ENCODE measurements around the gene SHH.

The SHH gene

DNA sequence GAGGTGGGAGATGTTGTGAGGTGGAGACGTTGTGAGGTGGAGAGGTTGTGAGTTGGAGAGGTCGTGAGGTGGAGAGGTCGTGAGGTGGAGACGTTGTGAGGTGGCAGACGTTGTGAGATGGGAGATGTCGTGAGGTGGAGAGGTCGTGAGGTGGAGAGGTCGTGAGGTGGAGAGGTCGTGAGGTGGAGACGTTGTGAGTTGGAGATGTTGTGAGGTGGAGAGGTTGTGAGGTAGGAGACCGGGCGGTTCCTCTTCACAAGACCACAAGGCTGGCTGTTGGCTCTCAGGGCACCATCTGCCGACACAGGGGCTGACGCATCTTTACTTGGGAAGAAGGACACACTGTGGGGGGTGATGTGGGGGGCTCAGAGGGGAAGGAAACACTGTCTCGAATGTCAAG lies 34.7 kb upstream of the SHH start (continued):
- TF ChIP-seq, protein P1, sequence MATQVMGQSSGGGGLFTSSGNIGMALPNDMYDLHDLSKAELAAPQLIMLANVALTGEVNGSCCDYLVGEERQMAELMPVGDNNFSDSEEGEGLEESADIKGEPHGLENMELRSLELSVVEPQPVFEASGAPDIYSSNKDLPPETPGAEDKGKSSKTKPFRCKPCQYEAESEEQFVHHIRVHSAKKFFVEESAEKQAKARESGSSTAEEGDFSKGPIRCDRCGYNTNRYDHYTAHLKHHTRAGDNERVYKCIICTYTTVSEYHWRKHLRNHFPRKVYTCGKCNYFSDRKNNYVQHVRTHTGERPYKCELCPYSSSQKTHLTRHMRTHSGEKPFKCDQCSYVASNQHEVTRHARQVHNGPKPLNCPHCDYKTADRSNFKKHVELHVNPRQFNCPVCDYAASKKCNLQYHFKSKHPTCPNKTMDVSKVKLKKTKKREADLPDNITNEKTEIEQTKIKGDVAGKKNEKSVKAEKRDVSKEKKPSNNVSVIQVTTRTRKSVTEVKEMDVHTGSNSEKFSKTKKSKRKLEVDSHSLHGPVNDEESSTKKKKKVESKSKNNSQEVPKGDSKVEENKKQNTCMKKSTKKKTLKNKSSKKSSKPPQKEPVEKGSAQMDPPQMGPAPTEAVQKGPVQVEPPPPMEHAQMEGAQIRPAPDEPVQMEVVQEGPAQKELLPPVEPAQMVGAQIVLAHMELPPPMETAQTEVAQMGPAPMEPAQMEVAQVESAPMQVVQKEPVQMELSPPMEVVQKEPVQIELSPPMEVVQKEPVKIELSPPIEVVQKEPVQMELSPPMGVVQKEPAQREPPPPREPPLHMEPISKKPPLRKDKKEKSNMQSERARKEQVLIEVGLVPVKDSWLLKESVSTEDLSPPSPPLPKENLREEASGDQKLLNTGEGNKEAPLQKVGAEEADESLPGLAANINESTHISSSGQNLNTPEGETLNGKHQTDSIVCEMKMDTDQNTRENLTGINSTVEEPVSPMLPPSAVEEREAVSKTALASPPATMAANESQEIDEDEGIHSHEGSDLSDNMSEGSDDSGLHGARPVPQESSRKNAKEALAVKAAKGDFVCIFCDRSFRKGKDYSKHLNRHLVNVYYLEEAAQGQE (tag by site-specific recombination; IDR thresholded peaks at IDR 0.05), result no peak
- TF ChIP-seq, protein P2, sequence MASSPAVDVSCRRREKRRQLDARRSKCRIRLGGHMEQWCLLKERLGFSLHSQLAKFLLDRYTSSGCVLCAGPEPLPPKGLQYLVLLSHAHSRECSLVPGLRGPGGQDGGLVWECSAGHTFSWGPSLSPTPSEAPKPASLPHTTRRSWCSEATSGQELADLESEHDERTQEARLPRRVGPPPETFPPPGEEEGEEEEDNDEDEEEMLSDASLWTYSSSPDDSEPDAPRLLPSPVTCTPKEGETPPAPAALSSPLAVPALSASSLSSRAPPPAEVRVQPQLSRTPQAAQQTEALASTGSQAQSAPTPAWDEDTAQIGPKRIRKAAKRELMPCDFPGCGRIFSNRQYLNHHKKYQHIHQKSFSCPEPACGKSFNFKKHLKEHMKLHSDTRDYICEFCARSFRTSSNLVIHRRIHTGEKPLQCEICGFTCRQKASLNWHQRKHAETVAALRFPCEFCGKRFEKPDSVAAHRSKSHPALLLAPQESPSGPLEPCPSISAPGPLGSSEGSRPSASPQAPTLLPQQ (tag by site-specific recombination; IDR thresholded peaks at IDR 0.05), result no peak
- no peak for TF ChIP-seq RBAK (tag by site-specific recombination; IDR thresholded peaks at IDR 0.05)
- no peak for TF ChIP-seq ZNF366 (tag by site-specific recombination; conservative IDR thresholded peaks at IDR 0.05)
- no peak for TF ChIP-seq KLF1 (tag by site-specific recombination; IDR thresholded peaks at IDR 0.05)
- TF ChIP-seq, protein P3, sequence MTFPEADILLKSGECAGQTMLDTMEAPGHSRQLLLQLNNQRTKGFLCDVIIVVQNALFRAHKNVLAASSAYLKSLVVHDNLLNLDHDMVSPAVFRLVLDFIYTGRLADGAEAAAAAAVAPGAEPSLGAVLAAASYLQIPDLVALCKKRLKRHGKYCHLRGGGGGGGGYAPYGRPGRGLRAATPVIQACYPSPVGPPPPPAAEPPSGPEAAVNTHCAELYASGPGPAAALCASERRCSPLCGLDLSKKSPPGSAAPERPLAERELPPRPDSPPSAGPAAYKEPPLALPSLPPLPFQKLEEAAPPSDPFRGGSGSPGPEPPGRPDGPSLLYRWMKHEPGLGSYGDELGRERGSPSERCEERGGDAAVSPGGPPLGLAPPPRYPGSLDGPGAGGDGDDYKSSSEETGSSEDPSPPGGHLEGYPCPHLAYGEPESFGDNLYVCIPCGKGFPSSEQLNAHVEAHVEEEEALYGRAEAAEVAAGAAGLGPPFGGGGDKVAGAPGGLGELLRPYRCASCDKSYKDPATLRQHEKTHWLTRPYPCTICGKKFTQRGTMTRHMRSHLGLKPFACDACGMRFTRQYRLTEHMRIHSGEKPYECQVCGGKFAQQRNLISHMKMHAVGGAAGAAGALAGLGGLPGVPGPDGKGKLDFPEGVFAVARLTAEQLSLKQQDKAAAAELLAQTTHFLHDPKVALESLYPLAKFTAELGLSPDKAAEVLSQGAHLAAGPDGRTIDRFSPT (tag by site-specific recombination; IDR thresholded peaks at IDR 0.05), result no peak
- TF ChIP-seq REPIN1 (tag by site-specific recombination; IDR thresholded peaks at IDR 0.05; ENCODE audit: low read depth), result no peak
- no peak for TF ChIP-seq ZNF416 (tag by site-specific recombination; IDR thresholded peaks at IDR 0.05)

DNA sequence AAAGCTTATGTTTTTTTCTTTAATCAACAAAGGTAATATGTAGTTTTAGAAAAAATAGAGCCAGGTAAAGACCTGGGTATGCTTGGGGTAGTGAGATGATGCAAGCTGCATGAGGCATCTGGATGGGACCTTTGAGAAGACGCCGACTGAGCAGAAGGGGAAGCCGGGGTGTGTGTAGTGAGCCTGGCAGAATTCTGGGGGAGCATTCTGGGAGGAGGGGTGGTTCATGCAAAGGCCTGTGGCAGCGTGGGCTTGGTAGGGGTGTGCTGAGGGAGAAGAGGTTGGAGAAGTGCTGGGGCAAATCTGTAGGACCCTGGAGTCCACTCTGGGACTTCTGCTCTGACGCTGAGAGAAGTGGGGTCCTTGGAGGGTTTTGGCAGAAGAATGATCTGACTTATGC lies 33.9 kb upstream of the SHH start:
- Histone ChIP-seq H3K27ac (ENCODE audit: extremely low read depth, low read depth, low read length) (no peak overlapping the region), H3K4me1 (ENCODE audit: control insufficient read depth, insufficient read depth, low read length) (no peaks in the 10 kb centered on the region), H3K4me3 (ENCODE audit: low read depth, low read length) (no peak overlapping the region), H3K9me3 (ENCODE audit: control insufficient read depth, insufficient read depth, low read depth, low read length) (no peaks in the 10 kb centered on the region), H3K36me3 (ENCODE audit: control insufficient read depth in 2 of 2, insufficient read depth in 1 of 2, low read length in 2 of 2) (no peaks in the 10 kb centered on the region)
- TF ChIP-seq, protein P4, sequence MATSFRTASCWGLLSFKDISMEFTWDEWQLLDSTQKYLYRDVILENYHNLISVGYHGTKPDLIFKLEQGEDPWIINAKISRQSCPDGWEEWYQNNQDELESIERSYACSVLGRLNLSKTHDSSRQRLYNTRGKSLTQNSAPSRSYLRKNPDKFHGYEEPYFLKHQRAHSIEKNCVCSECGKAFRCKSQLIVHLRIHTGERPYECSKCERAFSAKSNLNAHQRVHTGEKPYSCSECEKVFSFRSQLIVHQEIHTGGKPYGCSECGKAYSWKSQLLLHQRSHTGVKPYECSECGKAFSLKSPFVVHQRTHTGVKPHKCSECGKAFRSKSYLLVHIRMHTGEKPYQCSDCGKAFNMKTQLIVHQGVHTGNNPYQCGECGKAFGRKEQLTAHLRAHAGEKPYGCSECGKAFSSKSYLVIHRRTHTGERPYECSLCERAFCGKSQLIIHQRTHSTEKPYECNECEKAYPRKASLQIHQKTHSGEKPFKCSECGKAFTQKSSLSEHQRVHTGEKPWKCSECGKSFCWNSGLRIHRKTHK (tag by site-specific recombination; IDR thresholded peaks at IDR 0.05), result no peak
- TF ChIP-seq ZNF274 (IDR thresholded peaks at IDR 0.05; ENCODE audit: low read length) (no peak), ZNF274 (tag by site-specific recombination; IDR thresholded peaks at IDR 0.05; ENCODE audit: borderline replicate concordance) (no peak), YY2 (tag by site-specific recombination; IDR thresholded peaks at IDR 0.05) (no peak), TRIM28 (IDR thresholded peaks at IDR 0.05; ENCODE audit: borderline replicate concordance, low read length) (no peak), ZNF837 (tag by site-specific recombination; IDR thresholded peaks at IDR 0.05) (no peak), OSR2 (tag by site-specific recombination; IDR thresholded peaks at IDR 0.05) (no peak), ZBTB20 (tag by site-specific recombination; IDR thresholded peaks at IDR 0.05) (no peak), ZNF629 (tag by site-specific recombination; IDR thresholded peaks at IDR 0.05) (no peak), IKZF3 (tag by site-specific recombination; IDR thresholded peaks at IDR 0.05) (no peak)
- TF ChIP-seq, protein P5, sequence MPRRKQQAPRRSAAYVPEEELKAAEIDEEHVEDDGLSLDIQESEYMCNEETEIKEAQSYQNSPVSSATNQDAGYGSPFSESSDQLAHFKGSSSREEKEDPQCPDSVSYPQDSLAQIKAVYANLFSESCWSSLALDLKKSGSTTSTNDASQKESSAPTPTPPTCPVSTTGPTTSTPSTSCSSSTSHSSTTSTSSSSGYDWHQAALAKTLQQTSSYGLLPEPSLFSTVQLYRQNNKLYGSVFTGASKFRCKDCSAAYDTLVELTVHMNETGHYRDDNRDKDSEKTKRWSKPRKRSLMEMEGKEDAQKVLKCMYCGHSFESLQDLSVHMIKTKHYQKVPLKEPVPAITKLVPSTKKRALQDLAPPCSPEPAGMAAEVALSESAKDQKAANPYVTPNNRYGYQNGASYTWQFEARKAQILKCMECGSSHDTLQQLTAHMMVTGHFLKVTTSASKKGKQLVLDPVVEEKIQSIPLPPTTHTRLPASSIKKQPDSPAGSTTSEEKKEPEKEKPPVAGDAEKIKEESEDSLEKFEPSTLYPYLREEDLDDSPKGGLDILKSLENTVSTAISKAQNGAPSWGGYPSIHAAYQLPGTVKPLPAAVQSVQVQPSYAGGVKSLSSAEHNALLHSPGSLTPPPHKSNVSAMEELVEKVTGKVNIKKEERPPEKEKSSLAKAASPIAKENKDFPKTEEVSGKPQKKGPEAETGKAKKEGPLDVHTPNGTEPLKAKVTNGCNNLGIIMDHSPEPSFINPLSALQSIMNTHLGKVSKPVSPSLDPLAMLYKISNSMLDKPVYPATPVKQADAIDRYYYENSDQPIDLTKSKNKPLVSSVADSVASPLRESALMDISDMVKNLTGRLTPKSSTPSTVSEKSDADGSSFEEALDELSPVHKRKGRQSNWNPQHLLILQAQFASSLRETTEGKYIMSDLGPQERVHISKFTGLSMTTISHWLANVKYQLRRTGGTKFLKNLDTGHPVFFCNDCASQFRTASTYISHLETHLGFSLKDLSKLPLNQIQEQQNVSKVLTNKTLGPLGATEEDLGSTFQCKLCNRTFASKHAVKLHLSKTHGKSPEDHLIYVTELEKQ (tag by site-specific recombination; IDR thresholded peaks at IDR 0.05; ENCODE audit: borderline replicate concordance), result no peak
- TF ChIP-seq, protein P6, sequence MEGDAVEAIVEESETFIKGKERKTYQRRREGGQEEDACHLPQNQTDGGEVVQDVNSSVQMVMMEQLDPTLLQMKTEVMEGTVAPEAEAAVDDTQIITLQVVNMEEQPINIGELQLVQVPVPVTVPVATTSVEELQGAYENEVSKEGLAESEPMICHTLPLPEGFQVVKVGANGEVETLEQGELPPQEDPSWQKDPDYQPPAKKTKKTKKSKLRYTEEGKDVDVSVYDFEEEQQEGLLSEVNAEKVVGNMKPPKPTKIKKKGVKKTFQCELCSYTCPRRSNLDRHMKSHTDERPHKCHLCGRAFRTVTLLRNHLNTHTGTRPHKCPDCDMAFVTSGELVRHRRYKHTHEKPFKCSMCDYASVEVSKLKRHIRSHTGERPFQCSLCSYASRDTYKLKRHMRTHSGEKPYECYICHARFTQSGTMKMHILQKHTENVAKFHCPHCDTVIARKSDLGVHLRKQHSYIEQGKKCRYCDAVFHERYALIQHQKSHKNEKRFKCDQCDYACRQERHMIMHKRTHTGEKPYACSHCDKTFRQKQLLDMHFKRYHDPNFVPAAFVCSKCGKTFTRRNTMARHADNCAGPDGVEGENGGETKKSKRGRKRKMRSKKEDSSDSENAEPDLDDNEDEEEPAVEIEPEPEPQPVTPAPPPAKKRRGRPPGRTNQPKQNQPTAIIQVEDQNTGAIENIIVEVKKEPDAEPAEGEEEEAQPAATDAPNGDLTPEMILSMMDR (tag by site-specific recombination; IDR thresholded peaks at IDR 0.05), result no peak
- ChIA-PET CTCF (no interaction called here), POLR2A (no interaction called here)
